Loucy (cell line): ENCODE data around the gene MAML3.

Source experiments
- H2AFZ ChIP-seq: fragments of 200-600 bp; sonication (generic); 2 replicates; pipeline ENCODE4 v1.6.0; 2016; ENCODE audit warnings: antibody characterized with exemption, mild to moderate bottlenecking, low read length, moderate library complexity
- H3F3A ChIP-seq: fragments of 200-600 bp; 2 replicates; pipeline ENCODE4 v1.6.0; 2016; ENCODE audit warnings: antibody characterized with exemption, low read depth, mild to moderate bottlenecking
- H3K27me3 ChIP-seq: fragments of 200-600 bp; sonication (generic); 2 replicates; pipeline ENCODE4 v1.6.1; 2014; ENCODE audit warnings: low read length, mild to moderate bottlenecking; ENCODE audit not compliant: insufficient read depth, poor library complexity, severe bottlenecking
- H3K36me3 ChIP-seq: fragments of 200-600 bp; sonication (generic); 2 replicates; pipeline ENCODE4 v1.6.1; 2016; ENCODE audit warnings: low read length; ENCODE audit not compliant: insufficient read depth
- H3K4me1 ChIP-seq: fragments of 200-600 bp; sonication (generic); 2 replicates; pipeline ENCODE4 v1.5.1; 2014; ENCODE audit warnings: low read length, mild to moderate bottlenecking; ENCODE audit not compliant: insufficient read depth, poor library complexity, severe bottlenecking
- H3K4me2 ChIP-seq: fragments of 200-600 bp; sonication (generic); 2 replicates; pipeline ENCODE4 v1.6.0; 2014; ENCODE audit warnings: antibody characterized with exemption, low read length, low read depth, mild to moderate bottlenecking; ENCODE audit not compliant: poor library complexity, severe bottlenecking
- H3K4me3 ChIP-seq: fragments of 200-600 bp; sonication (generic); 2 replicates; pipeline ENCODE4 v1.5.1; 2014; ENCODE audit warnings: low read length, mild to moderate bottlenecking, mixed read lengths; ENCODE audit not compliant: poor library complexity, severe bottlenecking
- H3K79me2 ChIP-seq: fragments of 200-600 bp; sonication (generic); 2 replicates; pipeline ENCODE4 v1.6.1; 2014; ENCODE audit warnings: low read length; ENCODE audit not compliant: insufficient read depth
- H3K9ac ChIP-seq: fragments of 200-600 bp; sonication (generic); 2 replicates; pipeline ENCODE4 v1.6.0; 2014; ENCODE audit warnings: mild to moderate bottlenecking, low read depth, low read length, moderate library complexity; ENCODE audit not compliant: poor library complexity, severe bottlenecking
- H3K9me2 ChIP-seq: fragments of 200-600 bp; sonication (generic); replicated peaks from 2 replicates; pipeline ENCODE4 v1.6.1; 2016; ENCODE audit warnings: low read depth, low read length, mixed read lengths
- H3K9me3 ChIP-seq: fragments of 200-600 bp; sonication (generic); 2 replicates; pipeline ENCODE4 v1.6.1; 2014; ENCODE audit warnings: mild to moderate bottlenecking, antibody characterized with exemption, low read length, low read depth; ENCODE audit not compliant: insufficient read depth
- H4K20me1 ChIP-seq: fragments of 200-600 bp; sonication (generic); 2 replicates; pipeline ENCODE4 v1.6.0; 2014; ENCODE audit warnings: antibody characterized with exemption, low read length, mild to moderate bottlenecking; ENCODE audit not compliant: insufficient read depth, poor library complexity, severe bottlenecking
- CTCF ChIP-seq: fragments of 200-600 bp; sonication (generic); conservative IDR thresholded peaks from 2 replicates; pipeline ENCODE4 v1.5.1; 2014; ENCODE audit warnings: mild to moderate bottlenecking, antibody characterized with exemption, low read length
- EZH2phosphoT487 ChIP-seq: fragments of 200-600 bp; IDR thresholded peaks from 2 replicates; pipeline ENCODE4 v1.6.1; 2018; ENCODE audit warnings: antibody characterized with exemption, mild to moderate bottlenecking, moderate library complexity, borderline replicate concordance

MAML3 gene

DNA sequence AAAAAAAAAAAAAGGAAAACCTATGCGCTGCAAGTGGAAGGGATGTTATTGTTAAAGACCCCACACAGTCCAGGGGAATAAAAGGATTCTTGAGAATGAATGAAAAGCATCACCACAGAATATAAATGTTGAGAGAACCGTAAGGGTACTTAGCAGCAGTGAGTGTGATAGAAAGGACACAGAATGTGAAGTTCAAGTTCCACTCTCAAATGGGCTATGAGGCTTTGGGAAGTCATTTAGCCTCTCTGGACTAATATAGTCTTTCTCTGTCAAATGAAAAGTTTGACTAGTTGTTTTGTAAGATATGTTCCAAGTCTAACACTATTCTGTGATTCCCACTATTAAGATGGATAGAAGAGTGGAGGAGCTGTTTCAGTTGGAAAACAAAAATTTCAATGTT, 35.8 kb upstream of the MAML3 start:
- H3K4me3 ChIP-seq: no peak overlapping the region
- TF ChIP-seq CTCF (no peak), EZH2phosphoT487 (no peak)
- no peaks in the 10 kb centered on the region for H4K20me1 ChIP-seq
- no peaks in the 10 kb centered on the region for H3K9me3 ChIP-seq
- H2AFZ ChIP-seq: no peak overlapping the region
- H3K79me2 ChIP-seq: no peaks in the 10 kb centered on the region
- no peak overlapping the region for H3K4me2 ChIP-seq
- no peaks in the 10 kb centered on the region for H3F3A ChIP-seq
- H3K36me3 ChIP-seq: no peaks in the 10 kb centered on the region
- no peaks in the 10 kb centered on the region for H3K4me1 ChIP-seq
- no peaks in the 10 kb centered on the region for H3K27me3 ChIP-seq
- H3K9ac ChIP-seq: no peak overlapping the region
- H3K9me2 ChIP-seq: no peaks in the 10 kb centered on the region

DNA sequence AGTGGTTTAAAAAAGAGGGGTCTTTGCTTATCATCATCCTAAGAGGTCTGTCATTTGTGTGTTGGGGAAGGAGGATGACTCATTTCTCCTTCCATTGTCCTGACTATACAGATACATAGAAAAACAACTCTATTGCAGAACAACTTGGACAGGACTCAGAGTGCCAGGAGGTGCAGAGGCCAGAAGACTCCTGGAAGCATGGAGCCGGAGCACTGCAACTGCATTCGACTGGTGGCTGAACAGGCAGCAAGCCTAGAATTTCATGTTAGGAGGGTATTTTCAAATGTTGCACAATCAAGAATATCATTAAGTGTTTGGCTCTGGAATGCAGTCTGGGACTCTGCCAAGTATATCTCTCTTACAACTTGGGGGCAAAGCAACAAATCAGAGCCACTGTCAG, 35.0 kb upstream of the MAML3 start:
- H4K20me1 ChIP-seq: no peaks in the 10 kb centered on the region
- H2AFZ ChIP-seq: no peak overlapping the region
- H3K4me1 ChIP-seq: no peaks in the 10 kb centered on the region
- H3K4me2 ChIP-seq: no peak overlapping the region
- H3K9me2 ChIP-seq: no peaks in the 10 kb centered on the region
- H3K9me3 ChIP-seq: no peaks in the 10 kb centered on the region
- H3K27me3 ChIP-seq: no peaks in the 10 kb centered on the region
- H3K36me3 ChIP-seq: no peaks in the 10 kb centered on the region
- H3K4me3 ChIP-seq: no peak overlapping the region
- no peaks in the 10 kb centered on the region for H3F3A ChIP-seq
- no peaks in the 10 kb centered on the region for H3K79me2 ChIP-seq
- H3K9ac ChIP-seq: no peak overlapping the region
- TF ChIP-seq EZH2phosphoT487: no peak
- no peak for TF ChIP-seq CTCF

- H2AFZ ChIP-seq: no peak overlapping the region
- H3K9me3 ChIP-seq: no peaks in the 10 kb centered on the region
- no peak overlapping the region for H3K4me2 ChIP-seq
- no peaks in the 10 kb centered on the region for H3K4me1 ChIP-seq
- no peak overlapping the region for H3K4me3 ChIP-seq
- H3K9ac ChIP-seq: no peak overlapping the region
- no peaks in the 10 kb centered on the region for H3F3A ChIP-seq
- H3K27me3 ChIP-seq: no peaks in the 10 kb centered on the region
- no peaks in the 10 kb centered on the region for H3K9me2 ChIP-seq
- no peaks in the 10 kb centered on the region for H4K20me1 ChIP-seq
- TF ChIP-seq EZH2phosphoT487: no peak
- TF ChIP-seq CTCF: no peak
- no peaks in the 10 kb centered on the region for H3K79me2 ChIP-seq
- H3K36me3 ChIP-seq: no peaks in the 10 kb centered on the region
Observed at GRCh38 chr4:140187316-140187695, 33.3 kb upstream of the MAML3 start.
